IMR-90 (cell line): ENCODE data around the gene NDUFAF5. TPM values are rescaled to one million over a fixed set of nuclear protein-coding genes. Genes with fewer than 3 reads are reported as not detected.

Source experiments
- ATAC-seq: fragments of 200-7000 bp; cut with Tn5 transposase; 2 replicates; pipeline ENCODE4 v1.9.1; 2020; ENCODE audit warnings: low read depth, mild to moderate bottlenecking, moderate library complexity
- BruUV-seq: library from RNA; stranded (reverse); fragments of 400-500 nt; replicated peaks from 2 replicates; lab custom pipeline; 2021; lab: Mats Ljungman, UMichigan
- CTCF ChIA-PET: fragments of 300-600 bp; formaldehyde crosslinking; extraction: SDS; loops from one replicate; lab custom pipeline; 2021; ENCODE audit warnings: antibody characterized with exemption; lab: Yijun Ruan, JAX
- POLR2A ChIA-PET: fragments of 300-600 bp; sonication (Branson Sonifier 250); formaldehyde crosslinking; loops from one replicate; lab custom pipeline; 2022; ENCODE audit warnings: antibody characterized with exemption; ENCODE audit not compliant: unreplicated experiment; lab: Charles Lee
- DNase-seq: peaks from one replicate; pipeline ENCODE4 v3.0.0; 2013
- H2AFZ ChIP-seq: replicated peaks from 2 replicates; pipeline ENCODE3; 2013; ENCODE audit warnings: low read length, mild to moderate bottlenecking; ENCODE audit not compliant: poor library complexity
- H2AK5ac ChIP-seq: 2 replicates; pipeline ENCODE4 v1.6.1; 2013; ENCODE audit warnings: low read depth, low read length, inconsistent platforms
- H2AK9ac ChIP-seq: replicated peaks from 2 replicates; pipeline ENCODE3; 2013; ENCODE audit warnings: mild to moderate bottlenecking, low read depth, low read length, moderate library complexity; ENCODE audit not compliant: poor library complexity
- H2BK120ac ChIP-seq: 2 replicates; pipeline ENCODE4 v1.6.1; 2013; ENCODE audit warnings: low read depth, low read length, inconsistent platforms
- H2BK15ac ChIP-seq: 3 replicates; pipeline ENCODE4 v1.6.1; 2013; ENCODE audit warnings: low read depth, low read length, inconsistent platforms
- H2BK20ac ChIP-seq: 2 replicates; pipeline ENCODE4 v1.6.1; 2013; ENCODE audit warnings: low read depth, mild to moderate bottlenecking, inconsistent platforms, low read length, moderate library complexity
- H2BK5ac ChIP-seq: 2 replicates; pipeline ENCODE4 v1.6.1; 2013; ENCODE audit warnings: mild to moderate bottlenecking, low read depth, low read length, inconsistent platforms; ENCODE audit not compliant: poor library complexity, severe bottlenecking
- H3K14ac ChIP-seq: replicated peaks from 2 replicates; pipeline ENCODE4 v1.6.1; 2013; ENCODE audit warnings: low read depth, low read length, inconsistent platforms
- H3K18ac ChIP-seq: 2 replicates; pipeline ENCODE4 v1.6.1; 2013; ENCODE audit warnings: low read depth, low read length, control low read depth
- H3K23ac ChIP-seq: 2 replicates; pipeline ENCODE4 v1.6.1; 2013; ENCODE audit warnings: low read depth, low read length, inconsistent platforms
- H3K27ac ChIP-seq: 2 replicates; pipeline ENCODE4 v1.5.1; 2013; ENCODE audit warnings: mild to moderate bottlenecking, control low read depth, low read length; ENCODE audit not compliant: insufficient read depth
- H3K27me3 ChIP-seq: 2 replicates; pipeline ENCODE4 v1.6.1; 2013; ENCODE audit warnings: low read length; ENCODE audit not compliant: control insufficient read depth, insufficient read depth
- H3K36me3 ChIP-seq: 2 replicates; pipeline ENCODE4 v1.6.1; 2013; ENCODE audit warnings: low read length, mixed read lengths; ENCODE audit not compliant: control insufficient read depth, insufficient read depth
- H3K4ac ChIP-seq: 2 replicates; pipeline ENCODE4 v1.6.1; 2013; ENCODE audit warnings: low read depth, low read length, inconsistent platforms
- H3K4me1 ChIP-seq: 2 replicates; pipeline ENCODE4 v1.6.1; 2013; ENCODE audit warnings: low read length, mixed read lengths; ENCODE audit not compliant: control insufficient read depth, insufficient read depth
- H3K4me2 ChIP-seq: 2 replicates; pipeline ENCODE4 v1.6.1; 2013; ENCODE audit warnings: low read depth, mild to moderate bottlenecking, control low read depth, low read length, moderate library complexity
- H3K4me3 ChIP-seq: 2 replicates; pipeline ENCODE4 v1.5.1; 2013; ENCODE audit warnings: low read depth, mild to moderate bottlenecking, control low read depth, low read length, moderate library complexity; ENCODE audit not compliant: insufficient read depth
- H3K56ac ChIP-seq: 2 replicates; pipeline ENCODE4 v1.6.1; 2013; ENCODE audit warnings: low read length, inconsistent platforms; ENCODE audit not compliant: insufficient read depth; ENCODE audit errors: extremely low read depth
- H3K79me1 ChIP-seq, 2 experiments: 2 replicates each; pipeline ENCODE4 v1.6.1; 2013; ENCODE audit warnings: low read length in 2 of 2, inconsistent platforms in 1 of 2, low read depth in 1 of 2
- H3K9ac ChIP-seq: 2 replicates; pipeline ENCODE4 v1.6.1; 2013; ENCODE audit warnings: low read depth, low read length, control low read depth
- H3K9me1 ChIP-seq: 2 replicates; pipeline ENCODE4 v1.6.1; 2013; ENCODE audit warnings: low read length, inconsistent platforms; ENCODE audit not compliant: insufficient read depth
- H3K9me3 ChIP-seq: 2 replicates; pipeline ENCODE4 v1.6.1; 2013; ENCODE audit warnings: low read length; ENCODE audit not compliant: control insufficient read depth, insufficient read depth
- H4K20me1 ChIP-seq: 2 replicates; pipeline ENCODE4 v1.6.1; 2013; ENCODE audit warnings: low read length, inconsistent platforms; ENCODE audit not compliant: insufficient read depth
- H4K5ac ChIP-seq: 2 replicates; pipeline ENCODE4 v1.6.1; 2013; ENCODE audit warnings: mild to moderate bottlenecking, low read depth, low read length, control low read depth
- H4K8ac ChIP-seq, 2 experiments: 2 replicates each; pipeline ENCODE4 v1.6.1; 2013; ENCODE audit warnings: low read depth in 2 of 2, low read length in 2 of 2, control low read depth in 1 of 2, inconsistent platforms in 1 of 2
- H4K91ac ChIP-seq: 2 replicates; pipeline ENCODE4 v1.6.1; 2013; ENCODE audit warnings: low read depth, low read length, inconsistent platforms; ENCODE audit not compliant: insufficient read depth
- BHLHE40 ChIP-seq: fragments of 150-350 bp; IDR thresholded peaks from 2 replicates; pipeline ENCODE4 v1.6.1; 2016; ENCODE audit warnings: mild to moderate bottlenecking, low read depth, low read length
- CEBPB ChIP-seq: IDR thresholded peaks from 2 replicates; pipeline ENCODE4 v1.6.1; 2012; ENCODE audit warnings: low read depth, low read length, improper control_type of control experiment
- CHD1 ChIP-seq: IDR thresholded peaks from 2 replicates; pipeline ENCODE4 v1.6.1; 2012; ENCODE audit warnings: low read depth, low read length, improper control_type of control experiment
- CTCF ChIP-seq: conservative IDR thresholded peaks from 2 replicates; pipeline ENCODE4 v1.5.1; 2012; ENCODE audit warnings: mild to moderate bottlenecking, low read depth, low read length, improper control_type of control experiment
- ELK1 ChIP-seq: fragments of 150-350 bp; IDR thresholded peaks from 2 replicates; pipeline ENCODE4 v1.6.1; 2016; ENCODE audit warnings: low read depth, mild to moderate bottlenecking, low read length, moderate library complexity, borderline replicate concordance
- FOS ChIP-seq: fragments of 150-350 bp; IDR thresholded peaks from 2 replicates; pipeline ENCODE4 v1.6.1; 2016; ENCODE audit warnings: low read depth, low read length
- MAFK ChIP-seq: IDR thresholded peaks from 2 replicates; pipeline ENCODE4 v1.6.1; 2012; ENCODE audit warnings: low read depth, low read length, improper control_type of control experiment
- MAZ ChIP-seq: IDR thresholded peaks from 2 replicates; pipeline ENCODE4 v1.6.1; 2012; ENCODE audit warnings: low read depth, mild to moderate bottlenecking, low read length, improper control_type of control experiment, moderate library complexity, borderline replicate concordance
- MXI1 ChIP-seq: IDR thresholded peaks from 2 replicates; pipeline ENCODE4 v1.6.1; 2012; ENCODE audit warnings: low read depth, mild to moderate bottlenecking, low read length, moderate library complexity, borderline replicate concordance
- NFE2L2 ChIP-seq: fragments of 150-350 bp; IDR thresholded peaks from 2 replicates; pipeline ENCODE4 v1.6.1; 2016; ENCODE audit warnings: low read depth, mild to moderate bottlenecking, low read length
- POLR2A ChIP-seq: IDR thresholded peaks from 2 replicates; pipeline ENCODE4 v1.6.1; 2012; ENCODE audit warnings: mild to moderate bottlenecking, low read depth, low read length
- RAD21 ChIP-seq: IDR thresholded peaks from 2 replicates; pipeline ENCODE4 v1.6.1; 2012; ENCODE audit warnings: low read length, improper control_type of control experiment
- RCOR1 ChIP-seq: IDR thresholded peaks from 2 replicates; pipeline ENCODE4 v1.6.1; 2012; ENCODE audit warnings: mild to moderate bottlenecking, low read length, improper control_type of control experiment; ENCODE audit not compliant: insufficient replicate concordance
- RFX5 ChIP-seq: IDR thresholded peaks from 2 replicates; pipeline ENCODE4 v1.8.0; 2012; ENCODE audit warnings: low read depth, mild to moderate bottlenecking, low read length, moderate library complexity
- SMC3 ChIP-seq: fragments of 150-350 bp; IDR thresholded peaks from 2 replicates; pipeline ENCODE4 v1.6.1; 2016; ENCODE audit warnings: low read depth, mild to moderate bottlenecking, antibody characterized with exemption, low read length, moderate library complexity
- WGBS, 2 experiments: methylation state at CpG; one replicate each; pipeline versions ENCODE4 v1.1.5 to v1.1.7; 2013; ENCODE audit warnings: missing lambda C conversion rate in 2 of 2; ENCODE audit not compliant: insufficient read length in 1 of 2; ENCODE audit errors: extremely low coverage in 2 of 2; 5-methylcytosine and 5-hydroxymethylcytosine counted together
- dilution Hi-C: fragments of 300-500 bp; cut with HindIII; formaldehyde crosslinking; loops from one replicate; pipeline ENCODE4 v1.14.3; 2018; ENCODE audit warnings: low sequenced_read_pairs; ENCODE audit not compliant: unreplicated experiment
- in situ Hi-C: fragments of 300-500 bp; cut with MboI; formaldehyde crosslinking; loops from 3 replicates; pipeline ENCODE4 v1.14.3; 2019; ENCODE audit warnings: low sequenced_read_pairs, inconsistent platforms, mixed read lengths
- intact Hi-C: fragments of 100-400 bp; cut with micrococcal nuclease; formaldehyde crosslinking; loops from 2 replicates; pipeline ENCODE4 v1.10.0; 2022
- polyA plus RNA-seq, 3 experiments: library from polyadenylated mRNA; depleted of rRNA; stranded (reverse); fragments of >200 nt; gene quantifications; 2 replicates each; pipeline ENCODE4 v1.2.3, GENCODE V29; 2012; ENCODE audit warnings: low replicate concordance in 1 of 3
- total RNA-seq: library from RNA; depleted of rRNA; stranded (reverse); fragments of >200 nt; gene quantifications from 2 replicates; pipeline ENCODE4 v1.2.3, GENCODE V29; 2012

The NDUFAF5 gene
- total and polyA plus RNA-seq, 2 of the 4 experiments (the other 2 are of a cell fraction) = 6.8 to 12.3 TPM

GRCh38 chr20:13771853-13772453, 12.9 kb upstream of the NDUFAF5 start (continued):
- no peak for TF ChIP-seq CEBPB

- H2AFZ ChIP-seq = no peak overlapping the region
- no peak overlapping the region for H3K4me2 ChIP-seq
- no peak overlapping the region for H4K91ac ChIP-seq
- no peaks in the 10 kb centered on the region for H3K9me3 ChIP-seq
- intact Hi-C loops (loop anchor here (1.0 to 10.0 kb wide), 4 partner anchors 225 to 653 kb away; no protein-coding TSS in a partner anchor), dilution Hi-C loops (no loop called here), in situ Hi-C loops (loop anchor here (5.0 to 25.0 kb wide), 2 partner anchors 310 to 655 kb away; no protein-coding TSS in a partner anchor)
- peaks cover 22% of the 10 kb centered on the region for H3K36me3 ChIP-seq
- H3K4me3 ChIP-seq = no peak overlapping the region
- H4K5ac ChIP-seq = no peak overlapping the region
- no CpG with 5 or more reads among the region's 4 CpGs for WGBS, 2 experiments
- H2BK120ac ChIP-seq = no peak overlapping the region
- no peak overlapping the region for H3K9ac ChIP-seq
- no peak overlapping the region for H3K23ac ChIP-seq
- no peak overlapping the region for H4K8ac ChIP-seq
- no peak overlapping the region for H3K4ac ChIP-seq
- H3K18ac ChIP-seq = no peak overlapping the region
- no peaks in the 10 kb centered on the region for H3K27me3 ChIP-seq
- no TSS peak for BruUV-seq
- no peak overlapping the region for H3K56ac ChIP-seq
- H2AK5ac ChIP-seq = no peak overlapping the region
- no peaks in the 10 kb centered on the region for H4K20me1 ChIP-seq
- H2BK5ac ChIP-seq = no peak overlapping the region
- no peaks in the 10 kb centered on the region for H3K4me1 ChIP-seq
- no peak overlapping the region for H2AK9ac ChIP-seq
- H3K27ac ChIP-seq = no peak overlapping the region
- CTCF ChIA-PET = interaction anchor here (0.6 to 2.0 kb wide), 4 partner anchors 12 to 1924 kb away, joined by 4 to 8 read pairs (median 7); partner anchors contain the start of genes ESF1 and NDUFAF5
- no peak overlapping the region for H3K14ac ChIP-seq
- ATAC-seq (no peak; the same call in 1 of the 2 replicates), DNase-seq (peak; percentile 36)
- no peaks in the 10 kb centered on the region; the same call in 1 of the 2 replicates for H3K9me1 ChIP-seq
- no peak overlapping the region for H2BK15ac ChIP-seq
- no peaks in the 10 kb centered on the region for H3K79me1 ChIP-seq
- POLR2A ChIA-PET = no interaction called here
- H2BK20ac ChIP-seq = no peak overlapping the region
- TF ChIP-seq CTCF (no peak), SMC3 (no peak), RAD21 (no peak), RCOR1 (no peak), BHLHE40 (no peak), MAZ (no peak), NFE2L2 (no peak), FOS (no peak), CEBPB (no peak), MXI1 (no peak), ELK1 (no peak), MAFK (no peak), POLR2A (no peak), CHD1 (no peak), RFX5 (no peak)
Observed at GRCh38 chr20:13772529-13772928, 12.3 kb upstream of the NDUFAF5 start.
